Sigmoid colon (tissue), 4 donors: ENCODE results near the gene FBXL20.

Experiments used
- EP300 ChIP-seq, 4 donors: sonication (generic); formaldehyde crosslinking; IDR thresholded peaks; one replicate each; pipeline ENCODE4 v1.6.1; 2017; ENCODE audit warnings: antibody characterized with exemption in 4 of 4
- POLR2A ChIP-seq, 2 donors: fragments of 450-650 bp; IDR thresholded peaks; one replicate each; pipeline ENCODE4 v1.6.1; 2016; ENCODE audit warnings: antibody characterized with exemption in 2 of 2, mild to moderate bottlenecking in 2 of 2, moderate library complexity in 2 of 2
- TF ChIP-seq, protein P1 (sequence below), 4 experiments: fragments of 450-650 bp in 3 of 4; fragments of 200-600 bp in 1 of 4; IDR thresholded peaks; one replicate each; pipeline ENCODE4 v1.5.1; 2016 to 2019; ENCODE audit warnings: antibody characterized with exemption in 4 of 4, mild to moderate bottlenecking in 3 of 4, moderate library complexity in 2 of 4

DNA sequence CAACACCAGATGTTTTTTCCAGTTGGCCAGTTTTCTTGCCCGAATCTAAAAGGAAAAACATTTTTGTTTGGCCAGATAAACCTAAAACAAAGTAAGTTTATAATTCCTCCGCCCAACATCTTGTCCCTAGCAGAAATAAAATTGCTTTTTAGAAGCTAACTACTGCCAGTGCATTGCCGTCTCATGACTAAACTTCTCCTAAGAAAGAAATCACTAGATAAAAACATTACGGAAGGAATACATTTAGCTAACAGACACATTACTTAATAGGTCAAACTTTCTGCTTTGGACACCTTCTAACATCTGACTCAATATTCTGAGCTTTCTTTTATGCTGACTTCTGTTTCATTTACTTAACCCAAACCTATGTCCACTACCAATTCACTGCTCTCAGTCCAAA is 36.2 kb downstream of the FBXL20 start:
- TF ChIP-seq, protein P1, sequence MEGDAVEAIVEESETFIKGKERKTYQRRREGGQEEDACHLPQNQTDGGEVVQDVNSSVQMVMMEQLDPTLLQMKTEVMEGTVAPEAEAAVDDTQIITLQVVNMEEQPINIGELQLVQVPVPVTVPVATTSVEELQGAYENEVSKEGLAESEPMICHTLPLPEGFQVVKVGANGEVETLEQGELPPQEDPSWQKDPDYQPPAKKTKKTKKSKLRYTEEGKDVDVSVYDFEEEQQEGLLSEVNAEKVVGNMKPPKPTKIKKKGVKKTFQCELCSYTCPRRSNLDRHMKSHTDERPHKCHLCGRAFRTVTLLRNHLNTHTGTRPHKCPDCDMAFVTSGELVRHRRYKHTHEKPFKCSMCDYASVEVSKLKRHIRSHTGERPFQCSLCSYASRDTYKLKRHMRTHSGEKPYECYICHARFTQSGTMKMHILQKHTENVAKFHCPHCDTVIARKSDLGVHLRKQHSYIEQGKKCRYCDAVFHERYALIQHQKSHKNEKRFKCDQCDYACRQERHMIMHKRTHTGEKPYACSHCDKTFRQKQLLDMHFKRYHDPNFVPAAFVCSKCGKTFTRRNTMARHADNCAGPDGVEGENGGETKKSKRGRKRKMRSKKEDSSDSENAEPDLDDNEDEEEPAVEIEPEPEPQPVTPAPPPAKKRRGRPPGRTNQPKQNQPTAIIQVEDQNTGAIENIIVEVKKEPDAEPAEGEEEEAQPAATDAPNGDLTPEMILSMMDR (IDR thresholded peaks at IDR 0.05): no peak
- no peak for TF ChIP-seq POLR2A (IDR thresholded peaks at IDR 0.05)
- TF ChIP-seq EP300 (IDR thresholded peaks at IDR 0.05): no peak
